AG04450 (cell line): ENCODE data around the gene VSIG1. TPM values are rescaled to one million over a fixed set of nuclear protein-coding genes. Genes with fewer than 3 reads are reported as not detected.

Source experiments
- CTCF ChIA-PET: fragments of 300-600, 350-600 bp; formaldehyde crosslinking; extraction: SDS; loops from one replicate; lab custom pipeline; 2022; ENCODE audit warnings: antibody characterized with exemption, inconsistent platforms; lab: Charles Lee
- POLR2A ChIA-PET: fragments of 350-600 bp; formaldehyde crosslinking; extraction: SDS; loops from one replicate; lab custom pipeline; 2021; ENCODE audit warnings: antibody characterized with exemption, inconsistent platforms; lab: Yijun Ruan, JAX
- DNase-seq: peaks from one replicate; pipeline ENCODE4 v3.0.0-alpha.2; 2011; ENCODE audit warnings: low read depth, low spot score
- H3K27ac ChIP-seq: one replicate; pipeline ENCODE4 v1.5.1; 2012; ENCODE audit warnings: low read depth, low read length, control low read depth
- H3K27me3 ChIP-seq: one replicate; pipeline ENCODE4 v1.6.0; 2012; ENCODE audit warnings: low read length; ENCODE audit not compliant: control insufficient read depth, insufficient read depth
- H3K4me3 ChIP-seq: 2 replicates; pipeline ENCODE4 v1.5.1; 2011; ENCODE audit warnings: mild to moderate bottlenecking, low read depth, low read length, control low read depth
- H3K9me3 ChIP-seq: 2 replicates; pipeline ENCODE4 v1.5.1; 2012; ENCODE audit warnings: low read length; ENCODE audit not compliant: control insufficient read depth, insufficient read depth
- CTCF ChIP-seq: IDR thresholded peaks from 2 replicates; pipeline ENCODE4 v1.5.1; 2011; ENCODE audit warnings: low read depth, low read length, control low read depth, inconsistent platforms
- polyA plus RNA-seq: library from polyadenylated mRNA; depleted of rRNA; stranded (reverse); fragments of >200 nt; gene quantifications from 2 replicates; pipeline ENCODE4 v1.2.3, GENCODE V29; 2011

VSIG1 gene
- polyA plus RNA-seq, 1 experiment = 0.10 TPM

GRCh38 chrX:108025954-108026600 lies 18.8 kb upstream of the VSIG1 start:
- no peak for TF ChIP-seq CTCF
- Histone ChIP-seq H3K4me3 (no peak overlapping the region), H3K27ac (no peak overlapping the region), H3K9me3 (no peaks in the 10 kb centered on the region), H3K27me3 (no peaks in the 10 kb centered on the region)
- CTCF ChIA-PET = no interaction called here
- DNase-seq = no peak
- POLR2A ChIA-PET = no interaction called here

GRCh38 chrX:108028854-108029253 lies 16.0 kb upstream of the VSIG1 start:
- TF ChIP-seq CTCF = no peak
- CTCF ChIA-PET = no interaction called here
- Histone ChIP-seq H3K27me3 (no peaks in the 10 kb centered on the region), H3K4me3 (no peak overlapping the region), H3K27ac (no peak overlapping the region), H3K9me3 (no peaks in the 10 kb centered on the region)
- POLR2A ChIA-PET = no interaction called here
- DNase-seq = no peak

GRCh38 chrX:108029928-108030711 lies 14.7 kb upstream of the VSIG1 start:
- no peak overlapping the region for H3K27ac ChIP-seq
- POLR2A ChIA-PET = no interaction called here
- no peak for TF ChIP-seq CTCF
- H3K4me3 ChIP-seq = no peak overlapping the region
- H3K27me3 ChIP-seq = no peaks in the 10 kb centered on the region
- H3K9me3 ChIP-seq = no peaks in the 10 kb centered on the region
- CTCF ChIA-PET = interaction anchor here (0.9 kb wide), 1 partner anchor 9 kb away, joined by 3 read pairs; no protein-coding TSS in a partner anchor
- DNase-seq = no peak

GRCh38 chrX:108032944-108033343 lies 11.9 kb upstream of the VSIG1 start:
- DNase-seq = no peak
- Histone ChIP-seq H3K4me3 (no peak overlapping the region), H3K27me3 (no peaks in the 10 kb centered on the region), H3K27ac (no peak overlapping the region), H3K9me3 (no peaks in the 10 kb centered on the region)
- ChIA-PET CTCF (no interaction called here), POLR2A (no interaction called here)
- TF ChIP-seq CTCF = no peak

- H3K4me3 ChIP-seq = no peak overlapping the region
- no peak for TF ChIP-seq CTCF
- no peaks in the 10 kb centered on the region for H3K27me3 ChIP-seq
- ChIA-PET POLR2A (no interaction called here), CTCF (interaction anchor here (1.1 kb wide), 1 partner anchor 14 kb away, joined by 5 read pairs; no protein-coding TSS in a partner anchor)
- H3K9me3 ChIP-seq = no peaks in the 10 kb centered on the region
- H3K27ac ChIP-seq = peak overlapping the region; percentile 61
- peak; percentile 3 for DNase-seq
Observed at GRCh38 chrX:108033890-108034289, 11.0 kb upstream of the VSIG1 start.
